Activated naive CD4-positive, alpha-beta T cell treated with anti-CD3 and anti-CD28 coated beads, Interleukin-2, amount 50 U/mL, for 72 hours (primary cell): ENCODE measurements around the gene CRIM1. TPM values are rescaled to one million over a fixed set of nuclear protein-coding genes. Genes with fewer than 3 reads are reported as not detected.

Experiments used
- ATAC-seq, 2 donors: fragments of 150-1000 bp; cut with Tn5 transposase; 2 replicates each; pipeline ENCODE4 v1.10.0; 2021; ENCODE audit warnings: mild to moderate bottlenecking in 2 of 2, moderate library complexity in 2 of 2
- DNase-seq, 2 donors: peaks; one replicate each; pipeline ENCODE4 v3.0.0; 2021 to 2022; ENCODE audit warnings: low spot score in 2 of 2
- H3K27ac Mint-ChIP-seq, 2 donors: one replicate each; pipeline ENCODE4 v1.8.0; 2022; ENCODE audit warnings: mild to moderate bottlenecking in 2 of 2, mixed read lengths in 2 of 2
- H3K36me3 Mint-ChIP-seq, 2 donors: one replicate each; pipeline ENCODE4 v1.8.0; 2022; ENCODE audit warnings: mixed read lengths in 2 of 2
- H3K9me3 Mint-ChIP-seq, 2 donors: one replicate each; pipeline ENCODE4 v1.8.0; 2022; ENCODE audit warnings: mixed read lengths in 2 of 2
- total RNA-seq, 2 donors: library from RNA; stranded (reverse); gene quantifications; one replicate each; pipeline ENCODE4 v1.2.3, GENCODE V29; 2022

The CRIM1 gene
- total RNA-seq, 2 donors from 2014 or later, result 3.3 to 4.2 TPM

DNA sequence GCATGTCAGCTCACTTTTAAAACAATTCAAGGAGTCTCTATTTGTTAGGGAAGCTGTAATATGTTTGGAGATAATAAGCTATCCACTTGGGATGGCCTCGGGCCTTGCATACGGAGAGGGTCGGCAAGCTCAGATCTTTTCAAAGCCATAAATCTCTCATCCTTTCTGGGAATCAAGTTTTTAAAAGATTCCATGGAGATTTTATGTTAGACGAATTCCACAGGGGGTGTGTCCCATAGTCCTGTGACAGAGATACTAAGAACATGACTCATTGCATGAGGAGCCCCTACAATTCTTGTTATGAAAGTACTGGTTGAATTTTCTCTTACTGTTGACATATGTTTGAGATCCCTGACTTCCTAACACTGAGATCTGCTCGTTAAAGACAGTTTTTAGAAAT lies 133.7 kb downstream of the CRIM1 start:
- Mint-ChIP-seq H3K9me3 (no peaks in the 10 kb centered on the region), H3K36me3 (no peaks in the 10 kb centered on the region), H3K27ac (no peak overlapping the region)
- no peak for ATAC-seq
- no peak for DNase-seq

DNA sequence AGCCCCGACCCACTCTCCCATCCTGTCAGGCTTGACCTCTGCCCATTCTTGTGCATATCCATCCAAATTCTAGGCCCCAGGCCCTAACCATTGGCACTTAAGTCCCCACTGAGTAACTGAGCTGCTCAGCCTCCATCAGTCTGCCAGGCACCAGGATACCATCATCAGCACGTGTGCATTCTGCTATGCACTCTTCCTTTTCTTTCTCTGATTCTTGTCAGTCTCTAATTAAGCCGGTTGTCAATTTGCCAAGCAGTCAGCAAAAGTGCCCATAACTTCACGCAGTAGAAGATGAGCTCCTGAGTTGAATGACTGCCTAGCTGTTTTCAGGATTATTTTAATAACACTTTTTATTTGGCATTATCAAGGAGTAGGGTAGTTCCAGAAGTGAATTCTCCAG lies 135.2 kb downstream of the CRIM1 start:
- Mint-ChIP-seq H3K27ac (no peak overlapping the region), H3K9me3 (no peaks in the 10 kb centered on the region), H3K36me3 (no peaks in the 10 kb centered on the region)
- DNase-seq (no peak), ATAC-seq (no peak)

DNA sequence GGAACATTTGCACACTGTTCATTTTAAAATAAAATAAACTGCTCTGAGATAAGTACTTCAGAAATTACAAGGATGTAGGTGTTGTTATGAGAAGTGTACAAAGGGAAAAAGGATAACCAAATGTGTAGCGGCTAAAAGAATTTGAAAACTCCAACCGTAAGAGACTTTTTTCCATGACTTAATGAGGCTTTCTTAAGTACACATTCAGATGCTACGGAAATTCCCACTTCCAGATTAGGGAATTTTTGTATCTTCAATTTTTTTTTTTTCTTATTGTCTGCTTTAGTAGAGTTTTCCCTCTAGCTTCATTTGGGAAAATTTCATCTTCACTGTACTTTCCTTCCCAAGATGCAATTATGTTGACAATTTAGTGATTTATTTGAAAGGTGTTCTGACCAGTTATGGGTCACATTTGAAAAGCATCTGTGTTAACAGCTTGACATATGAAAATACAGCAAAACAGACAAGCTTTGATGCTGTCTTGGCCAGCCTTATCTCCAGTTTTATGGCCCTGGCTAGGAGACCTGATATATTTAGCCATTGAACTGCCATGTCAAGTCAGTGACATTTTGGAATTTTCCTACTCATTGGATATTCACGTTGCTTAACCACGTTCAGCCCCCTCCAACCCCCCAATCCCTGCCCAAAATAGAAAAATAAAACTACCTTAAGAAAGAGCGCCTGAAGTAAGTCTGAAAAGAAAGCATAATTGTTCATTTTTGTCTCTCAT lies 136.8 kb downstream of the CRIM1 start:
- Mint-ChIP-seq H3K27ac (no peak overlapping the region), H3K9me3 (no peaks in the 10 kb centered on the region), H3K36me3 (no peaks in the 10 kb centered on the region)
- DNase-seq (no peak), ATAC-seq (no peak)

DNA sequence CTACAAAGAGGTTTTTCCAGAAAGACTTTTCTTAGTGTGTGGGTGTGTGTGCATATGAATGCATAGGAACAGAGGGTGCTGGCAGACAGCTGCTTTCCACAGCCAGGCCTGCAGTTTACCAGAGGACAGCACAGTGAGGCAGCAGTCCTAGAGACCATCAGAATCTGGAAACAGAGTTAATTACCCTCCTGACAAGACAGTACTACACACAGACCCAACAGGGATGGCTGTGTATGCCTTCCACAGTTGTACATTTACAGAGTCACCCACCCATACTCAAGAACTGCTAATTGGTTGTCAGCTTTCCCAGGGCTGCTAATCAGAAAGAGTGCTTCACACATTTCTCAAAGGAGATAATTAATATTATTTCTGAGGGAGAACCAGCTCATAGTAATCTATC lies 137.7 kb downstream of the CRIM1 start:
- no peak for DNase-seq

DNA sequence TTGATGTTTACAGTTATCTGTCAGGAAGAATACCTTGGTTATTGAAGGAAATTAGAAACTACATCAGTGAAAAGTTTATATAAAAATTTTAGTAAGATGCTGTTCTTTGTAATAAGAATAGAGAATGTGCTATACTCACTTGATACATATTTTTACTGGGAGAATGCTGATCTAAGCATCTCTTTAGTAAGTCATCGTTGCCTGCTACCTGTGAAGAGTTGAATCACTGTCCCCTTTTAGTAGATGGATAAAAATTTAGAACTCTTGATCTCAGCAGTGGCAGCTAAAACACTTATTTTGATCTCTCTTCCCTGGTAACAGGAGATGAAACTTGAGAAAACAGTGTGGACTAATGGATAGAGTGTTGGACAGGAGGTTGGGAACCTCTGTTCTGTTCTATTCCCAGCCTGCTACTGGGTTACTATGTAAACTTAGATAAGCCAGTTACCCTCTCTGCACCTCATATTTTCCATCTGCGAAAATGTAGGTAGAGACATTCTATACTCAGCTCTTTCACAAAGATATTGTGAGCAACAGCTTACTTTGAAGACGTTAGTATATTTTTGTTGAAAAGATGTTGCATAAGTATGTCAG lies 142.1 kb downstream of the CRIM1 start:
- Mint-ChIP-seq H3K27ac (no peak overlapping the region), H3K36me3 (no peaks in the 10 kb centered on the region), H3K9me3 (no peaks in the 10 kb centered on the region)
- DNase-seq (no peak), ATAC-seq (no peak)

More for the DNA sequence above, 137.7 kb downstream of the CRIM1 start:
- Mint-ChIP-seq H3K36me3 (no peaks in the 10 kb centered on the region), H3K9me3 (no peaks in the 10 kb centered on the region), H3K27ac (no peak overlapping the region)
- no peak for ATAC-seq

DNA sequence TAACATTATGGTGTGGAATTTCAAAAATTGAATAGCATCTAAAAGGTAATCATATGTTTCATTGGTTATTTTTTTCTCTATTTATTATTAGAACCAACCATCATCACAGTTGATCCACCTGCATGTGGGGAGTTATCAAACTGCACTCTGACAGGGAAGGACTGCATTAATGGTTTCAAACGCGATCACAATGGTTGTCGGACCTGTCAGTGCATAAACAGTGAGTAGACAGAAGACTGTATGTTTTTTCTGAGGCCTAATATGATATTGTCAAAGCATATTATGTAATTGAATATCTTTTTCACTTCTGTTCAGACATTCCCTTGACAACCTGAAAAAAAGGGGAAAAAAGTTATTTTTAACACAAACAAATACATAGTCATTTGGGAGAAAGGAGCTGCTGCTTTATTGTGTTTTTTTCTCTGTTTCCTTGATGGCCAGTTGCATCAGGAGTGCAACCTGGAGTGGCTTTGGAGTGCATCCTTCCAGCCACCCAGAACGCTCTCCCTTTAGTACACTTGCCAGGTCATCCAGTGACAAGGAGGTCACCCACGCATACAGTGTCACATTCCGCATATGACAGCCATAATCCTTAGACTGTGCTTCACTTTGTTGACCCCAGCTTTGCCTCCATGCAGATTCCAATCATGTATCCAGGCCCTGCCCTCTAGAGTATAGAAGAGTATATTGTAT lies 143.7 kb downstream of the CRIM1 start:
- Mint-ChIP-seq H3K36me3 (no peaks in the 10 kb centered on the region), H3K9me3 (no peaks in the 10 kb centered on the region), H3K27ac (no peak overlapping the region)
- ATAC-seq (no peak), DNase-seq (no peak)

DNA sequence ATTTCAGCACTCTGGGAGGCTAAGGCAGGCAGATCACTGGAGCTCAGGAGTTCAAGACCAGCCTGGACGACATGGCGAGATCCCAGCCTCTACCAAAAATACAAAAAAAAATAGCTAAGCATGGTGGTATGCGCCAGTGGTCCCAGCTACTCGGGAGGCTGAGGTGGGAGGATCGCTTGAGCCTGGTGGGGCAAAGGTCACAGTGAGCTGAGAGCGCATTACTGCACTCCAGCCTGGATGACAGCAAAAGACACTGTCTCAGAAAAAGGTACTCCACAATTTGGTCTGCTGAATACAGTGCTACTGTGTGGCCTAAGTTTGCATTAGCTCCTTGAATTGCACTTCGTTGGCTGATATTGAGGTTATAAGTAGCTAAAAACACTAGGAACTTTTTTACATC lies 144.5 kb downstream of the CRIM1 start:
- Mint-ChIP-seq H3K27ac (no peak overlapping the region), H3K36me3 (no peaks in the 10 kb centered on the region), H3K9me3 (no peaks in the 10 kb centered on the region)
- ATAC-seq (no peak), DNase-seq (no peak)

DNA sequence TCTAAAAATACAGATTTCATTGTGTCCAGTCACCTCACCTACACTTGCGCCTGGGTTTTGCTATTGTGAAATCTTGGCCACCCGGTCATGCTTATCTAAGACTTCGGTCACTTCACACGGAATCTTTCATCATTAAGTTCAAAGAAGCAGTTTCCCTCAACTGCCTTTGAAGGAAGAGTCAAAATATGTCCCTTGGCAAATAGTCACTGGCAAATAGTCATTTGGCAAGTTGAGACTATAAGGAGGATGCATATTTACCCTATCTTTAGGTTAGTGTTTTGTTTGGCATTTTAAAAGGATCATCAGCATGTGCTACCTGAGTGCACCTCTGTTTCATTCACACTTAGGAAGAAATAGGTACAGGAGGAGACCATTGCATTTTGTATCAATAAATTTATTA lies 146.5 kb downstream of the CRIM1 start:
- no peak overlapping the region for H3K27ac Mint-ChIP-seq
- no peak for ATAC-seq
- H3K36me3 Mint-ChIP-seq, result no peaks in the 10 kb centered on the region

DNA sequence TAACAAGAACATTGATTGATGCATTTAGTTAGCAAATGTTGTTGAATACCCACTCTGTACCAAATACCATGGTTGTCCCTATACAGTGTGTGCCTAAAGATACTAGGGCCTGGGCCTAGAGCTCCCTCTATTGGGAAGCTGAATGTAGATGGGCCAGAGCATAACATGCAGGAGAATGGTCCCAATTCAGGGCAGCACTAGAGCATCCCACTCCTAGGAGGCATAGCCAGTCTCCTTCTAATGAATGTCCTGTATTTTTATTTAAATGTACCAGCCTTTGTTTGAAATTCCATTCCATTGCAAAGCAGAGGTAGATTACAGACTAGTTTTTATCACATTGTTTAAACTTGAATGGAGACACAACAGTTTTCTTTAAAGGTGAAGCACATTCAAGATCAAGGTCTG lies 151.8 kb downstream of the CRIM1 start:
- no peaks in the 10 kb centered on the region for H3K9me3 Mint-ChIP-seq
- ATAC-seq, result peak; percentile 80 to 88
- H3K27ac Mint-ChIP-seq, result no peak overlapping the region
- H3K36me3 Mint-ChIP-seq, result no peaks in the 10 kb centered on the region
- DNase-seq, result peak in 1 of 2 donors; percentile 22

More for the DNA sequence above, 146.5 kb downstream of the CRIM1 start:
- no peak for DNase-seq
- H3K9me3 Mint-ChIP-seq, result no peaks in the 10 kb centered on the region

DNA sequence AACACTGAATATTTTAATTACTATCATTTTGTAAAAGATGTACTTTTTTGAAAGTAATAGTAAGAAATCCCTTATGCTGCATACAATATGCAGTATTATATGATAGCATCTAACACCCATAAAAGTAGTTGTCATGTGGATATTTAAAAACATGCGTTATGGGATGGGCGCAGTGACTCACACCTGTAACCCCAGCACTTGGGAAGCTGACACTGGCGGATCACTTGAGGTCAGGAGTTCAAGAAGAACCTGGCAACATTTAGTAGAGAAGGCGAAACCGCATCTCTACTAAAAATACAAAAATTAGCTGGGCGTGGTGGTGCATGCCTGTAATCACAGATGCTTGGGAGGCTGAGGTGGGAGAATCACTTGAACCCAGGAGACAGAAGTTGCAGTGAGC lies 153.5 kb downstream of the CRIM1 start:
- ATAC-seq (no peak), DNase-seq (no peak)
- no peak overlapping the region for H3K27ac Mint-ChIP-seq
- H3K9me3 Mint-ChIP-seq, result no peaks in the 10 kb centered on the region
- no peaks in the 10 kb centered on the region for H3K36me3 Mint-ChIP-seq

DNA sequence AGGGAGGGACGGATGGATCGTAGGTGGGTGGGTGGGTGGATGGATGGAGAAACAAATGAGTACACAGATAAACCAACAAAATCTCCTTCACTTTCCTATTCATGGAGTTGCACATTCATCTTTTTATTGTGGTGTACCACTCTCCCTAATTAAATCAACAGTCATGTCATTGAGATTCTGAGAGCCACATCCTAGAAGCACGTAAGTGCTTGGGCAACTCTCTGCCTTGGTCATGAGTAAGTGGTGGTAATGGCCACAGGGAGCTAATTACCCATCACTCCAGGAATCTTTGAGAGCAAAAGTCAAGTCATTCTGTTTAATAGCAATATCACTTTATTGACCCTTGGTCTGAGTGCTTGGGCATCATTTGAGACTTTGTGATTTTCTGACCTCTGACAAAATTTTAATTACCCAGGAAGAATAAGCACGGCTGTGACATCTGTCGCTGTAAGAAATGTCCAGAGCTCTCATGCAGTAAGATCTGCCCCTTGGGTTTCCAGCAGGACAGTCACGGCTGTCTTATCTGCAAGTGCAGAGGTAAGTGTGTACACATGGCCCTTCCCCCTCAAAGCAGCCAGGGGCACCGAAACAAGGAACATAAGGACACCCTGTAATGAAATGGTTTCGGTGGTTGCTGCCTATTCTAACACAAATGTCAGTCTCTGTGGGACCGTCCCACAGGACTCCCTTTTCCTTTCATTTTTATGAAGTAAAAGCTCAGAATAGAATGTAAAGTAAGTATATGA lies 156.5 kb downstream of the CRIM1 start:
- no peaks in the 10 kb centered on the region for H3K9me3 Mint-ChIP-seq
- DNase-seq (no peak), ATAC-seq (no peak)
- H3K36me3 Mint-ChIP-seq, result peaks cover 0 to 12% of the 10 kb centered on the region in 2 donors
- H3K27ac Mint-ChIP-seq, result no peak overlapping the region

DNA sequence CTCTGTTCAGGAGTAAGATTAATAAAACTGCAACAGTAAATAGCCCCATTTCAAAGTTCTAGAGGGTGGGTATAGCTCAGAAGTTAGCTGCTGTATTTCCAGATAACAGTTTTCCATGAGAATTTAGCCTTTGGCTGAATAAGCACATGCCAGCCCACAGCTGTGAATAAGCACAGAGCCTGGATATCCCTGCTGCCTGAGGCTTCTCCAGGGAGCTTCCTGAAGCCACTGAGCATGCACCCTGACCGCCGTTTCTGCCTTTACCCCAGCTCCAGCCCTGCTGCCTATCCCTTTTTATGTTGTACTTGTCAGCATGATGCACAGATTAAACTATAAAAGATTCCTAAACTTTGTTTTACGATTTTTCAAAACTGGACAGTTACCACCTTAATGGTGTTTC lies 157.1 kb downstream of the CRIM1 start:
- Mint-ChIP-seq H3K27ac (no peak overlapping the region), H3K9me3 (no peaks in the 10 kb centered on the region), H3K36me3 (peaks cover 0 to 12% of the 10 kb centered on the region in 2 donors)
- ATAC-seq, result no peak
- no peak for DNase-seq

DNA sequence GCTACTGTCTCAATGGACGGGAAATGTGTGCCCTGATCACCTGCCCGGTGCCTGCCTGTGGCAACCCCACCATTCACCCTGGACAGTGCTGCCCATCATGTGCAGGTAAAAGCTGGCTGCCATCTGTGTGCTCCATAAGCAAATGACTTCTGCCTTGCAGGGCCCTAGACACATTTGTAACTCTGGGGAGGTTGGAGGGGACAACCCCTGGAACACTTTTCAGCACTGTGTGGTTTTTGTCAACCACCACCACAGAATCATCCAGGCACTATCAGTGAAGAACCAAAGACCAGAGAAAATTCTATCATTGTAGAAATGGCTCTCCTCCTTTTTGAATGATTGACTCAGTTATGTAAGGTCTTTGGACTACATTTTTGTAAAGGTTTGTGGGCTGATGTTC lies 158.1 kb downstream of the CRIM1 start:
- no peaks in the 10 kb centered on the region for H3K9me3 Mint-ChIP-seq
- H3K27ac Mint-ChIP-seq, result no peak overlapping the region
- DNase-seq (no peak), ATAC-seq (peak in 1 of 2 donors; percentile 63)
- H3K36me3 Mint-ChIP-seq, result peaks cover 0 to 12% of the 10 kb centered on the region in 2 donors

DNA sequence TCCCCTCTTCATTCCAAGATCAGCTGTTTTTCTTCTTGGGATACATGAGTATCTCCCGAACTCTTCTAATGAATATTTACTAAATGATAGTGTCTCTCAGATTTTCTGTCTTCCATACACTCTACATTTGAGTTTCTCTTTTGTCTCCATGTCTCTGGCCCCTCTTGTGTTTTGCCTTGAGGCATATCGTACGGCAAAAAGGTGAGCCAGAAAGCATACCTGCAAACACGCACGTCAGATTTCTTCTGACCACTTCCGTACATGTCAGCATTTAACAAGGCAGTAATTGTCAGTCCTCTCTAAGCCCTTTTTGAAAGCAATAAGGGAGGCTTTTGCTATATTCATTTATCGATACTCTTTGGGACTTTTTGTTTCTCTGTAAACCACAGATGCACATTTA lies 160.0 kb downstream of the CRIM1 start:
- peaks cover 0 to 12% of the 10 kb centered on the region in 2 donors for H3K36me3 Mint-ChIP-seq

DNA sequence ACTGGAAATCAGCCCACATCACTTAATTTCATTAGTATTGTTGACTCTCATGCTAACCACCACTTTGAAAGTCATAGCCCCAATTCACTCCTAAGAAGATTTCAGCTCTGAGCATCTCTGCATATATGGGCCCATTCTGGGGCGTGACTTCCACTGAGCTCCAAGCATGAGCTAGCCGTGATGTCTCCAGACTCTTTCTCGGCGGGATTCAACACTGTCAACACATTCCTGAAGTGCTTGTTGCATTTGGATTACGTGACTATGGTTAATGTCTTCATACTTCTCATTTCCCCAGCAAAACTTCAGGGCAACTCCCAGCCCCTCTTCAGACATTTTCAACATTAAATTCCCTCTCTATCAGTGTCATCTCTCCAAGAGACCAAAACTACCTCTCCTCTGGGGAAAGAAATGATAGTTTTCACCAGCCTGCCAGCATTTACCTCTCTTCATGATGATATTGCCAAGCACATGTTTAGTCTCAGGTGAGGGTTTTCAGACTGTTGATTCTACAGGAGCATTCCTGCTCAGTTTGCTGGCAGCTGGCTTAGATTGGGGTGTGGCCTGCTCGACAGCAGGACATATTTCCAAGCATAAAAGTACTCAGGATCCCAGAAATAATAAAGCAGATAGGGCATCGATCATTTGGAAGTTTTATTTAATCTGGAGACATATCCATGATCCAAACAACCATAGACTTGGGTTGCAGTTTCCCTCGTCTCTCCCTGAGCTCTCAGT lies 160.7 kb downstream of the CRIM1 start:
- ATAC-seq (no peak), DNase-seq (no peak)
- H3K9me3 Mint-ChIP-seq, result no peaks in the 10 kb centered on the region
- H3K36me3 Mint-ChIP-seq, result peaks cover 0 to 12% of the 10 kb centered on the region in 2 donors
- H3K27ac Mint-ChIP-seq, result no peak overlapping the region

More for the DNA sequence above, 160.0 kb downstream of the CRIM1 start:
- H3K27ac Mint-ChIP-seq, result no peak overlapping the region
- no peak for ATAC-seq
- no peaks in the 10 kb centered on the region for H3K9me3 Mint-ChIP-seq
- no peak for DNase-seq

DNA sequence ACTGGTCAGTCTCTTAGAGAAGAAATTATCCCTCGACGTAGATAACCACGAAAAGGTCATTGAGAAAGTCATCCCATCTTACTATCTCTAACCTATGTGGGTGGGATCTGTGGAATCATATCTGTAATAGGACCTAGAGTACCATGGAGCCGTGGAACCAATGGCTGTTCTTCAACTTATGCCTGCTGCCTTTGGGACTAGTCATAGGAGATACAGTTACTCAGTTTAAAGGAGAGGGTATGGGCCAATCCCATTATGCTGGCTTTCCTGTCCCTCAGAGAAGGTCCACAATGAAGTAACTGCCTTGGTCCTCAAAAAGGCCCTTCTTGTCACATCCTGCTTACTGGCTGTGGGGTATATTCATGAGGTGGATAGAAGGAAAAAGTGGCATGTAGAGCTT lies 164.9 kb downstream of the CRIM1 start:
- Mint-ChIP-seq H3K27ac (no peak overlapping the region), H3K36me3 (peaks cover 0 to 12% of the 10 kb centered on the region in 2 donors), H3K9me3 (no peaks in the 10 kb centered on the region)
- ATAC-seq (no peak), DNase-seq (no peak)
